ENCODE measurements around the gene TLDC2.

TLDC2 gene

DNA sequence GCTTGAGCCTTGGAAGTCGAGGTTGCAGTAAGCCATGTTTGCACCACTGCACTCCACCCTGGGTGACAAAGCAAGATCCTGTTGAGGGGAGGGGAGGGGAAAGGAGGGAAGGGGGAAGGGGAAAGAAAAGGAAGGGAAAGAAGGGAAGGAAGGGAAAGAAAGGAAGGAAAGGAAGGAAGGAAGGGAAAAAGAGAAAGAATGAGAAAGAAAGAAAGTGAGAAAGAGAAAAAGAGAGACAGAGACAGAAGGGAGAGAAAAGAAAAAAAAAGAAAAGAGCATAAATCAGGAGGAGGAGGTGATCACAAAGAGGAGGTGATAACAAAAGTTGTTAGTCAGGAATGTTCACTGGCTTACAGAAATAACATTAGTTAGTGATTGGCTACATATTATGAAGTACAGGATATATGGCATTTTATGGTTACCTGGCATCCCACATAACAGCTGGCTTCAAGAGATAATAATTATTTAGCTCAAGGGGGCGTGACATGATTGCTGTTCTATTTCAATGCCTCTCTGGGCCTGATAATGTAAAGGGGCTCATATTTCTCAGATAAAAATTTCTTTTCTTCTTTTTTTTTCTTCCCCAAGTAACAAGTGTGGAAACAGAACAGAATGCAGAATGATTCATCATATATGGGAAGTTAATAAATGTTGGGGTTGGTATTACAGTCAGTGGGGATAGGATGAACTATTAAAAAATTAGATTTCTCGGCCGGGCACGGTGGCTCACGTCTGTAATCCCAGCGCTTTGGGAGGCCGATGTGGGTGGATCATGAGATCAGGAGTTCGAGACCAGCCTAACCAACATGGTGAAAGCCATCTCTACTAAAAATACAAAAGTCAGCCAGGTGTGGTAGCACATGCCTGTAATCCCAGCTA, 48.5 kb downstream of the TLDC2 start:
- Histone ChIP-seq H3K4me3 (replicated peaks; ENCODE audit: insufficient read depth, low read length) (no peak overlapping the region), H3K27ac (replicated peaks) (no peak overlapping the region), H3K27me3 (ENCODE audit: insufficient read depth, poor library complexity, severe bottlenecking) (no peaks in the 10 kb centered on the region)
- TF ChIP-seq, protein P1, sequence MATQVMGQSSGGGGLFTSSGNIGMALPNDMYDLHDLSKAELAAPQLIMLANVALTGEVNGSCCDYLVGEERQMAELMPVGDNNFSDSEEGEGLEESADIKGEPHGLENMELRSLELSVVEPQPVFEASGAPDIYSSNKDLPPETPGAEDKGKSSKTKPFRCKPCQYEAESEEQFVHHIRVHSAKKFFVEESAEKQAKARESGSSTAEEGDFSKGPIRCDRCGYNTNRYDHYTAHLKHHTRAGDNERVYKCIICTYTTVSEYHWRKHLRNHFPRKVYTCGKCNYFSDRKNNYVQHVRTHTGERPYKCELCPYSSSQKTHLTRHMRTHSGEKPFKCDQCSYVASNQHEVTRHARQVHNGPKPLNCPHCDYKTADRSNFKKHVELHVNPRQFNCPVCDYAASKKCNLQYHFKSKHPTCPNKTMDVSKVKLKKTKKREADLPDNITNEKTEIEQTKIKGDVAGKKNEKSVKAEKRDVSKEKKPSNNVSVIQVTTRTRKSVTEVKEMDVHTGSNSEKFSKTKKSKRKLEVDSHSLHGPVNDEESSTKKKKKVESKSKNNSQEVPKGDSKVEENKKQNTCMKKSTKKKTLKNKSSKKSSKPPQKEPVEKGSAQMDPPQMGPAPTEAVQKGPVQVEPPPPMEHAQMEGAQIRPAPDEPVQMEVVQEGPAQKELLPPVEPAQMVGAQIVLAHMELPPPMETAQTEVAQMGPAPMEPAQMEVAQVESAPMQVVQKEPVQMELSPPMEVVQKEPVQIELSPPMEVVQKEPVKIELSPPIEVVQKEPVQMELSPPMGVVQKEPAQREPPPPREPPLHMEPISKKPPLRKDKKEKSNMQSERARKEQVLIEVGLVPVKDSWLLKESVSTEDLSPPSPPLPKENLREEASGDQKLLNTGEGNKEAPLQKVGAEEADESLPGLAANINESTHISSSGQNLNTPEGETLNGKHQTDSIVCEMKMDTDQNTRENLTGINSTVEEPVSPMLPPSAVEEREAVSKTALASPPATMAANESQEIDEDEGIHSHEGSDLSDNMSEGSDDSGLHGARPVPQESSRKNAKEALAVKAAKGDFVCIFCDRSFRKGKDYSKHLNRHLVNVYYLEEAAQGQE (IDR thresholded peaks at IDR 0.05; ENCODE audit: insufficient replicate concordance, low read depth), result no peak
- TF ChIP-seq SPI1 (IDR thresholded peaks at IDR 0.05; ENCODE audit: borderline replicate concordance, low read depth) (no peak), GABPA (IDR thresholded peaks at IDR 0.05; ENCODE audit: low read depth) (no peak), POLR2AphosphoS5 (IDR thresholded peaks at IDR 0.05; ENCODE audit: low read depth) (no peak)
- TF ChIP-seq, protein P2, sequence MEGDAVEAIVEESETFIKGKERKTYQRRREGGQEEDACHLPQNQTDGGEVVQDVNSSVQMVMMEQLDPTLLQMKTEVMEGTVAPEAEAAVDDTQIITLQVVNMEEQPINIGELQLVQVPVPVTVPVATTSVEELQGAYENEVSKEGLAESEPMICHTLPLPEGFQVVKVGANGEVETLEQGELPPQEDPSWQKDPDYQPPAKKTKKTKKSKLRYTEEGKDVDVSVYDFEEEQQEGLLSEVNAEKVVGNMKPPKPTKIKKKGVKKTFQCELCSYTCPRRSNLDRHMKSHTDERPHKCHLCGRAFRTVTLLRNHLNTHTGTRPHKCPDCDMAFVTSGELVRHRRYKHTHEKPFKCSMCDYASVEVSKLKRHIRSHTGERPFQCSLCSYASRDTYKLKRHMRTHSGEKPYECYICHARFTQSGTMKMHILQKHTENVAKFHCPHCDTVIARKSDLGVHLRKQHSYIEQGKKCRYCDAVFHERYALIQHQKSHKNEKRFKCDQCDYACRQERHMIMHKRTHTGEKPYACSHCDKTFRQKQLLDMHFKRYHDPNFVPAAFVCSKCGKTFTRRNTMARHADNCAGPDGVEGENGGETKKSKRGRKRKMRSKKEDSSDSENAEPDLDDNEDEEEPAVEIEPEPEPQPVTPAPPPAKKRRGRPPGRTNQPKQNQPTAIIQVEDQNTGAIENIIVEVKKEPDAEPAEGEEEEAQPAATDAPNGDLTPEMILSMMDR (IDR thresholded peaks at IDR 0.05; ENCODE audit: insufficient read depth, low read length), result no peak
- DNase-seq (ENCODE audit: low read depth in 1 of 2, low spot score in 1 of 2), result no peak

DNA sequence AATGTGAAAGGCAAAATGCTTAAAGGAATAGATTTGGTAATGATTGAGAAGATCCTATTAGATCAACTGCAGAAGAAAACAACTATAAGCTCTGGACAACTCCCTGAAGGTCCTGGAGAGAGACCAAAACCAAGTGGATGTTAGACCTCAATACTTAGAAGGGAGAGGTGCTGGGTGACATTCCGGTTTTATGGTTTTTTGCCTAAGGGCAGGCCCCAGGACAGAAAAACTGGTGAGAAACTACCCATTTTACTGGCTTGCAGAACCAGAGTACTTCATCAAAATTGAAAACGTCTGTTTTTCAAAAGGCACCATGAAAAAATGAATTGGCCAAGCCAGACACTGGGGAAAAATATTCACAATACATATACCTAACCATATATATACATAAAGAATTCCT, 49.3 kb downstream of the TLDC2 start:
- DNase-seq (ENCODE audit: low read depth in 1 of 2, low spot score in 1 of 2), result no peak
- TF ChIP-seq, protein P1 (IDR thresholded peaks at IDR 0.05; ENCODE audit: insufficient replicate concordance, low read depth), result no peak
- TF ChIP-seq POLR2AphosphoS5 (IDR thresholded peaks at IDR 0.05; ENCODE audit: low read depth) (no peak), SPI1 (IDR thresholded peaks at IDR 0.05; ENCODE audit: borderline replicate concordance, low read depth) (no peak), GABPA (IDR thresholded peaks at IDR 0.05; ENCODE audit: low read depth) (no peak)
- TF ChIP-seq, protein P2 (IDR thresholded peaks at IDR 0.05; ENCODE audit: insufficient read depth, low read length), result no peak
- H3K27me3 ChIP-seq (ENCODE audit: insufficient read depth, poor library complexity, severe bottlenecking), result no peaks in the 10 kb centered on the region
- H3K4me3 ChIP-seq (replicated peaks; ENCODE audit: insufficient read depth, low read length), result no peak overlapping the region
- H3K27ac ChIP-seq (replicated peaks), result no peak overlapping the region

DNA sequence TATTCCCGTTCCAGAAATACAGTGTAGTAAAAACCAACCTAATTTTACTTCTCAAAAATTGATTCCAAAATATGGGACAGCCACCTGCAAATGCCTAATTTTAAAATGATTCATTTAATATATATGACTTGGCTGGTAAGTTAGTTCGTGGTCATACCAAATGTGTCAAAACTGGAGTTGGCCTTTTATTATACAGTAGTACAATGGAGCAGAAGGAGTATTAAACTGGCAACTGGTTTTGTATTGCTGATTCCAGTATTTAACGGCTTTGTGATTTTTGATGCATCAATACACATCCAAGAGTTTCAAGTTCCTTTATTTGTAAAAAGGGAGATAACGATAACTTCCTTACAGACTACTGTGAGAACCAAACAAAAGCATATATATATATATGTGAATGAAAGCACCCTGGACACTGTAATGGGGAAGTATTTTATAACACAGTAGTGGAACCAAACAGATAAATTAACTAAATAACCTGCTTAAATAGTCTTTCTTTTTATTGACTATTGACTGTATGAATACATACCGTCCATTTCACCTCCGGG, 50.8 kb downstream of the TLDC2 start:
- H3K27ac ChIP-seq (replicated peaks), result no peak overlapping the region
- no peaks in the 10 kb centered on the region for H3K27me3 ChIP-seq (ENCODE audit: insufficient read depth, poor library complexity, severe bottlenecking)
- DNase-seq (ENCODE audit: low read depth in 1 of 2, low spot score in 1 of 2), result no peak
- TF ChIP-seq SPI1 (IDR thresholded peaks at IDR 0.05; ENCODE audit: borderline replicate concordance, low read depth) (no peak), GABPA (IDR thresholded peaks at IDR 0.05; ENCODE audit: low read depth) (no peak), POLR2AphosphoS5 (IDR thresholded peaks at IDR 0.05; ENCODE audit: low read depth) (no peak)
- TF ChIP-seq, protein P2 (IDR thresholded peaks at IDR 0.05; ENCODE audit: insufficient read depth, low read length), result no peak
- TF ChIP-seq, protein P1 (IDR thresholded peaks at IDR 0.05; ENCODE audit: insufficient replicate concordance, low read depth), result no peak
- no peak overlapping the region for H3K4me3 ChIP-seq (replicated peaks; ENCODE audit: insufficient read depth, low read length)
